HepG2 (cell line): ENCODE results near the gene ZBED5. TPM values are rescaled to one million over a fixed set of nuclear protein-coding genes. Genes with fewer than 3 reads are reported as not detected.

Experiments used
- ATAC-seq: fragments of 200-7000 bp; cut with Tn5 transposase; 3 replicates; pipeline ENCODE4 v1.9.1; 2020; ENCODE audit warnings: mild to moderate bottlenecking, moderate library complexity
- BruUV-seq: library from RNA; stranded (reverse); fragments of 400-500 nt; replicated peaks from 2 replicates; lab custom pipeline; 2021; lab: Mats Ljungman, UMichigan
- CTCF ChIA-PET: fragments of 300-600 bp; formaldehyde crosslinking; extraction: SDS; loops from one replicate; lab custom pipeline; 2021; ENCODE audit warnings: low total read pairs, inconsistent platforms, low intra/inter-chr PET ratio; lab: Yijun Ruan, JAX
- POLR2A ChIA-PET: fragments of 350-600 bp; sonication (Branson Sonifier 250); formaldehyde crosslinking; loops from one replicate; lab custom pipeline; 2020; ENCODE audit warnings: antibody characterized with exemption, inconsistent platforms; lab: Yijun Ruan, JAX
- DNase-seq: peaks from one replicate; pipeline ENCODE4 v3.0.0-alpha.2; 2015; ENCODE audit warnings: low spot score
- FAIRE-seq: peaks from 3 replicates; lab custom pipeline; 2011; peaks lifted over from hg19 to GRCh38; lab: Jason Lieb, UNC
- H2AFZ ChIP-seq: one replicate; pipeline ENCODE4 v1.6.1; 2011; ENCODE audit warnings: low read length, inconsistent platforms
- H3K27ac ChIP-seq: fragments of 300-600 bp; 3 replicates; pipeline ENCODE4 v1.8.0; 2011; ENCODE audit warnings: mixed run types, mild to moderate bottlenecking, mixed read lengths, low read length, inconsistent platforms; ENCODE audit not compliant: insufficient read depth; ENCODE audit errors: extremely low read length
- H3K27me3 ChIP-seq, 2 experiments: fragments of 200-600 bp in 1 of 2; 2 replicates in 1 of 2; 3 replicates in 1 of 2; pipeline versions ENCODE4 v1.6.0 to v1.8.0; 2011; ENCODE audit warnings: low read length in 2 of 2, mild to moderate bottlenecking in 2 of 2, moderate library complexity in 2 of 2, inconsistent platforms in 1 of 2; ENCODE audit not compliant: insufficient read depth in 2 of 2, control insufficient read depth in 1 of 2
- H3K36me3 ChIP-seq, 2 experiments: fragments of 200-600 bp in 1 of 2; replicated peaks in 1 of 2; 2 replicates in 1 of 2; 3 replicates in 1 of 2; pipeline versions ENCODE4 v1.5.1 to v1.8.0; 2011; ENCODE audit warnings: low read length in 2 of 2, inconsistent platforms in 1 of 2; ENCODE audit not compliant: insufficient read depth in 2 of 2, control insufficient read depth in 1 of 2
- H3K4me1 ChIP-seq: 2 replicates; pipeline ENCODE4 v1.5.1; 2012; ENCODE audit warnings: low read length, inconsistent platforms; ENCODE audit not compliant: insufficient read depth
- H3K4me2 ChIP-seq: 2 replicates; pipeline ENCODE4 v1.6.0; 2011; ENCODE audit warnings: low read depth, low read length, inconsistent platforms
- H3K4me3 ChIP-seq, 3 experiments: fragments of 200-600 bp in 1 of 3; sonication (generic), shearing (Covaris generic) in 1 of 3; replicated peaks in 1 of 3; 2 replicates each; pipeline ENCODE4 v1.5.1; 2011 to 2016; ENCODE audit warnings: low read length in 3 of 3, inconsistent platforms in 2 of 3, low read depth in 2 of 3, mild to moderate bottlenecking in 2 of 3, control low read depth in 1 of 3, mixed read lengths in 1 of 3; ENCODE audit not compliant: insufficient read depth in 1 of 3
- H3K79me2 ChIP-seq: one replicate; pipeline ENCODE4 v1.6.1; 2011; ENCODE audit warnings: low read length, inconsistent platforms; ENCODE audit not compliant: insufficient read depth
- H3K9ac ChIP-seq: 2 replicates; pipeline ENCODE4 v1.6.0; 2011; ENCODE audit warnings: mild to moderate bottlenecking, low read depth, low read length, inconsistent platforms; ENCODE audit not compliant: insufficient read depth
- H3K9me3 ChIP-seq: 2 replicates; pipeline ENCODE4 v1.5.1; 2012; ENCODE audit warnings: mild to moderate bottlenecking, low read length
- H4K20me1 ChIP-seq: 2 replicates; pipeline ENCODE4 v1.6.0; 2011; ENCODE audit warnings: inconsistent platforms, mild to moderate bottlenecking, low read length, moderate library complexity; ENCODE audit not compliant: insufficient read depth
- ARNTL ChIP-seq: sonication (generic); formaldehyde crosslinking; IDR thresholded peaks from 2 replicates; pipeline ENCODE4 v1.4.0; 2020; ENCODE audit warnings: mild to moderate bottlenecking, missing genetic modification reagents
- CEBPB ChIP-seq: IDR thresholded peaks from 2 replicates; pipeline ENCODE4 v1.6.1; 2011; ENCODE audit warnings: low read depth, low read length, improper control_type of control experiment, borderline replicate concordance
- CENPT ChIP-seq: sonication (generic); formaldehyde crosslinking; IDR thresholded peaks from 2 replicates; pipeline ENCODE4 v1.8.0; 2022; ENCODE audit warnings: low read depth, mild to moderate bottlenecking, moderate library complexity, missing genetic modification reagents
- NFATC3 ChIP-seq: sonication (generic); formaldehyde crosslinking; IDR thresholded peaks from 2 replicates; pipeline ENCODE4 v1.5.1; 2020; ENCODE audit warnings: mild to moderate bottlenecking, missing genetic modification reagents
- PRPF4 ChIP-seq: fragments of 200-400 bp; formaldehyde crosslinking; IDR thresholded peaks from 2 replicates; pipeline ENCODE4 v1.6.1; 2016; ENCODE audit warnings: low read length, low read depth; ENCODE audit not compliant: poor library complexity, severe bottlenecking
- RARG ChIP-seq: sonication (generic); formaldehyde crosslinking; IDR thresholded peaks from 2 replicates; pipeline ENCODE4 v1.4.0; 2020; ENCODE audit warnings: low read depth, mild to moderate bottlenecking, missing genetic modification reagents
- TSC22D2 ChIP-seq: sonication (generic); formaldehyde crosslinking; IDR thresholded peaks from 2 replicates; pipeline ENCODE4 v1.5.1; 2020; ENCODE audit warnings: missing genetic modification reagents, mild to moderate bottlenecking, borderline replicate concordance
- ZFY ChIP-seq: sonication (generic); formaldehyde crosslinking; IDR thresholded peaks from 2 replicates; pipeline ENCODE4 v1.4.0; 2020; ENCODE audit warnings: missing genetic modification reagents
- ZNF292 ChIP-seq: sonication (generic); formaldehyde crosslinking; IDR thresholded peaks from 2 replicates; pipeline ENCODE4 v1.8.1; 2022; ENCODE audit warnings: mild to moderate bottlenecking, low read depth, missing genetic modification reagents, borderline replicate concordance
- ZNF326 ChIP-seq: sonication (generic); formaldehyde crosslinking; IDR thresholded peaks from 2 replicates; pipeline ENCODE4 v1.4.0; 2020; ENCODE audit warnings: missing genetic modification reagents, borderline replicate concordance
- ZNF570 ChIP-seq: sonication (generic); formaldehyde crosslinking; IDR thresholded peaks from 2 replicates; pipeline ENCODE4 v1.4.0; 2020; ENCODE audit warnings: mild to moderate bottlenecking, missing genetic modification reagents, borderline replicate concordance
- ZNF678 ChIP-seq: sonication (generic); formaldehyde crosslinking; IDR thresholded peaks from 2 replicates; pipeline ENCODE4 v1.4.0; 2020; ENCODE audit warnings: mild to moderate bottlenecking, missing genetic modification reagents
- WGBS: methylation state at CpG from one replicate; pipeline ENCODE4 v1.1.6; 2017; ENCODE audit warnings: low lambda C conversion rate; 5-methylcytosine and 5-hydroxymethylcytosine counted together
- in situ Hi-C: cut with HindIII; loops from 2 replicates; pipeline ENCODE4 v1.10.0; 2017; ENCODE audit warnings: low pct_unique_long_range_greater_than_20kb; ENCODE audit not compliant: extremely low pct_ligation_motif_present
- intact Hi-C: fragments of 100-400 bp; cut with micrococcal nuclease; formaldehyde crosslinking; loops from one replicate; pipeline ENCODE4 v1.10.0; 2022; ENCODE audit not compliant: unreplicated experiment
- polyA plus RNA-seq, 8 experiments: library from polyadenylated mRNA; depleted of rRNA in 3 of 8; stranded (reverse) in 7 of 8; unstranded in 1 of 8; fragments of >200 nt; fragmentation: Illumina TruSeq in 4 of 8; extraction: Trizol in 4 of 8; gene quantifications; 2 replicates each; pipeline versions ENCODE4 v1.2.1 to v1.2.3, GENCODE V29; 2011 to 2016; ENCODE audit warnings: low read depth in 4 of 8, missing spikeins in 1 of 8, mixed read lengths in 1 of 8; ENCODE audit not compliant: insufficient read depth in 1 of 8
- total RNA-seq, 5 experiments: library from RNA; depleted of rRNA; stranded (reverse); fragments of >200 nt; fragmentation: Illumina TruSeq; extraction: Trizol; gene quantifications; 2 replicates each; pipeline ENCODE4 v1.2.3, GENCODE V29; 2016; ENCODE audit warnings: low read depth in 1 of 5
- TF ChIP-seq, protein P1 (sequence below): sonication (generic); formaldehyde crosslinking; IDR thresholded peaks from 2 replicates; pipeline ENCODE4 v1.8.0; 2022; ENCODE audit warnings: mild to moderate bottlenecking, missing genetic modification reagents, moderate library complexity
- TF ChIP-seq, protein P2 (sequence below): sonication (generic); formaldehyde crosslinking; IDR thresholded peaks from 2 replicates; pipeline ENCODE4 v1.4.0; 2020; ENCODE audit warnings: missing genetic modification reagents
- TF ChIP-seq, protein P3 (sequence below): sonication (generic); formaldehyde crosslinking; IDR thresholded peaks from 2 replicates; pipeline ENCODE4 v1.5.0; 2020; ENCODE audit warnings: missing genetic modification reagents, mild to moderate bottlenecking, borderline replicate concordance
- TF ChIP-seq, protein P4 (sequence below): sonication (generic); formaldehyde crosslinking; IDR thresholded peaks from 2 replicates; pipeline ENCODE4; 2020; ENCODE audit warnings: missing genetic modification reagents, mild to moderate bottlenecking, borderline replicate concordance
- TF ChIP-seq, protein P5 (sequence below): sonication (generic); formaldehyde crosslinking; IDR thresholded peaks from 2 replicates; pipeline ENCODE4 v1.8.0; 2022; ENCODE audit warnings: low read depth, missing genetic modification reagents
- TF ChIP-seq, protein P6 (sequence below): IDR thresholded peaks from 2 replicates; pipeline ENCODE4 v1.6.1; 2016; ENCODE audit warnings: missing genetic modification reagents, missing compliant biosample characterization

The ZBED5 gene
- total and polyA plus RNA-seq, 2 of the 13 experiments (the other 11 are each of a cell fraction or from before 2014, with no cell fraction given), result 18.2 to 38.6 TPM

DNA sequence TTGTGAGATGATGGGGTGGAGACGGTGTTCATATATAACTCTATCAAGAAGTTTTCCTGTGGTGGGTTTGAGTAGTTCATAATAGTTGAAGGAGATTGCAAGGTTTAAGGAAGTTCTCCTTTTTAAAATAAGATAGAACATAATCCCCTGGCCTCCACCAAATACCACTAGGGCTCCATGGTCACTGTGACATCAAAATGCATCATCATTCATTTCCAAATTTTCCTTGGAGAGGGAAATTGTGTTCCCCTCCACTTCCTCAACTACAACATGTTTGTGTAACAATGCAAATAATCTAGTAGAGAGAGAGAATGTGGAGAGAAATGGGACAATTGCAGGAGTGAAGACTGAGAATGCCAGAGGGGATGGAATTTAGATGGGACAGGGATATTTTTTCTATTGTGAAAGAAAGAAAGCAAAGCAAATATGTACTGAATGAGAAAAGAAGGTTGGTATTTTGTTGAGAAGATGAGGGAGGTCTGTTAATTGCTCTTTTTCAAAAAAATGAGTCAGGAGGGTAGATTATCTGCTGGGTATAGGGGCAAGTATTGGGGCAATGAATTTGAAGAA, 33.4 kb upstream of the ZBED5 start:
- ChIA-PET POLR2A (no interaction called here), CTCF (no interaction called here)
- in situ Hi-C loops (no loop called here), intact Hi-C loops (no loop called here)
- BruUV-seq, result no TSS peak
- DNase-seq (no peak), ATAC-seq (no peak), FAIRE-seq (no peak)
- Histone ChIP-seq H3K27me3 (no peaks in the 10 kb centered on the region), H3K9me3 (no peaks in the 10 kb centered on the region), H3K4me3 (no peak overlapping the region), H3K36me3 (no peaks in the 10 kb centered on the region), H3K27ac (no peak overlapping the region), H3K79me2 (no peaks in the 10 kb centered on the region), H3K9ac (no peak overlapping the region), H3K4me2 (no peak overlapping the region), H4K20me1 (no peaks in the 10 kb centered on the region), H3K4me1 (no peaks in the 10 kb centered on the region), H2AFZ (no peak overlapping the region)
- WGBS, result 79% methylated on average over 1 of the region's 1 CpG
- TF ChIP-seq ZNF326 (CRISPR knock-in tag) (no peak), ZNF678 (no peak), CEBPB (no peak), NFATC3 (CRISPR knock-in tag) (no peak), ZNF570 (no peak), TSC22D2 (CRISPR knock-in tag) (no peak), CENPT (no peak), ZNF292 (CRISPR knock-in tag) (no peak), PRPF4 (no peak), ZFY (CRISPR knock-in tag) (no peak), RARG (CRISPR knock-in tag) (no peak), ARNTL (CRISPR knock-in tag) (no peak)
- TF ChIP-seq, protein P1, sequence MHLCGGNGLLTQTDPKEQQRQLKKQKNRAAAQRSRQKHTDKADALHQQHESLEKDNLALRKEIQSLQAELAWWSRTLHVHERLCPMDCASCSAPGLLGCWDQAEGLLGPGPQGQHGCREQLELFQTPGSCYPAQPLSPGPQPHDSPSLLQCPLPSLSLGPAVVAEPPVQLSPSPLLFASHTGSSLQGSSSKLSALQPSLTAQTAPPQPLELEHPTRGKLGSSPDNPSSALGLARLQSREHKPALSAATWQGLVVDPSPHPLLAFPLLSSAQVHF (CRISPR knock-in tag), result no peak
- TF ChIP-seq, protein P2, sequence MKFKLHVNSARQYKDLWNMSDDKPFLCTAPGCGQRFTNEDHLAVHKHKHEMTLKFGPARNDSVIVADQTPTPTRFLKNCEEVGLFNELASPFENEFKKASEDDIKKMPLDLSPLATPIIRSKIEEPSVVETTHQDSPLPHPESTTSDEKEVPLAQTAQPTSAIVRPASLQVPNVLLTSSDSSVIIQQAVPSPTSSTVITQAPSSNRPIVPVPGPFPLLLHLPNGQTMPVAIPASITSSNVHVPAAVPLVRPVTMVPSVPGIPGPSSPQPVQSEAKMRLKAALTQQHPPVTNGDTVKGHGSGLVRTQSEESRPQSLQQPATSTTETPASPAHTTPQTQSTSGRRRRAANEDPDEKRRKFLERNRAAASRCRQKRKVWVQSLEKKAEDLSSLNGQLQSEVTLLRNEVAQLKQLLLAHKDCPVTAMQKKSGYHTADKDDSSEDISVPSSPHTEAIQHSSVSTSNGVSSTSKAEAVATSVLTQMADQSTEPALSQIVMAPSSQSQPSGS (CRISPR knock-in tag), result no peak
- TF ChIP-seq, protein P3, sequence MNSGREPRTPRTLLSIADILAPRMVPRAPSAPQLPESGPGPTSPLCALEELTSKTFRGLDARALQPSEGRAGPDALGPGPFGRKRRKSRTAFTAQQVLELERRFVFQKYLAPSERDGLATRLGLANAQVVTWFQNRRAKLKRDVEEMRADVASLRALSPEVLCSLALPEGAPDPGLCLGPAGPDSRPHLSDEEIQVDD (CRISPR knock-in tag), result no peak
- TF ChIP-seq, protein P4, sequence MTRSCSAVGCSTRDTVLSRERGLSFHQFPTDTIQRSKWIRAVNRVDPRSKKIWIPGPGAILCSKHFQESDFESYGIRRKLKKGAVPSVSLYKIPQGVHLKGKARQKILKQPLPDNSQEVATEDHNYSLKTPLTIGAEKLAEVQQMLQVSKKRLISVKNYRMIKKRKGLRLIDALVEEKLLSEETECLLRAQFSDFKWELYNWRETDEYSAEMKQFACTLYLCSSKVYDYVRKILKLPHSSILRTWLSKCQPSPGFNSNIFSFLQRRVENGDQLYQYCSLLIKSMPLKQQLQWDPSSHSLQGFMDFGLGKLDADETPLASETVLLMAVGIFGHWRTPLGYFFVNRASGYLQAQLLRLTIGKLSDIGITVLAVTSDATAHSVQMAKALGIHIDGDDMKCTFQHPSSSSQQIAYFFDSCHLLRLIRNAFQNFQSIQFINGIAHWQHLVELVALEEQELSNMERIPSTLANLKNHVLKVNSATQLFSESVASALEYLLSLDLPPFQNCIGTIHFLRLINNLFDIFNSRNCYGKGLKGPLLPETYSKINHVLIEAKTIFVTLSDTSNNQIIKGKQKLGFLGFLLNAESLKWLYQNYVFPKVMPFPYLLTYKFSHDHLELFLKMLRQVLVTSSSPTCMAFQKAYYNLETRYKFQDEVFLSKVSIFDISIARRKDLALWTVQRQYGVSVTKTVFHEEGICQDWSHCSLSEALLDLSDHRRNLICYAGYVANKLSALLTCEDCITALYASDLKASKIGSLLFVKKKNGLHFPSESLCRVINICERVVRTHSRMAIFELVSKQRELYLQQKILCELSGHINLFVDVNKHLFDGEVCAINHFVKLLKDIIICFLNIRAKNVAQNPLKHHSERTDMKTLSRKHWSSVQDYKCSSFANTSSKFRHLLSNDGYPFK (CRISPR knock-in tag), result no peak
- TF ChIP-seq, protein P5, sequence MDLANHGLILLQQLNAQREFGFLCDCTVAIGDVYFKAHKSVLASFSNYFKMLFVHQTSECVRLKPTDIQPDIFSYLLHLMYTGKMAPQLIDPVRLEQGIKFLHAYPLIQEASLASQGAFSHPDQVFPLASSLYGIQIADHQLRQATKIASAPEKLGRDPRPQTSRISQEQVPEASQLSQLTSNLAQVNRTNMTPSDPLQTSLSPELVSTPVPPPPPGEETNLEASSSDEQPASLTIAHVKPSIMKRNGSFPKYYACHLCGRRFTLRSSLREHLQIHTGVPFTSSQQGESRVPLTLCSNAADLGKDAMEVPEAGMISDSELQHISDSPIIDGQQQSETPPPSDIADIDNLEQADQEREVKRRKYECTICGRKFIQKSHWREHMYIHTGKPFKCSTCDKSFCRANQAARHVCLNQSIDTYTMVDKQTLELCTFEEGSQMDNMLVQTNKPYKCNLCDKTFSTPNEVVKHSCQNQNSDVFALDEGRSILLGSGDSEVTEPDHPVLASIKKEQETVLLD, result no peak
- TF ChIP-seq, protein P6, sequence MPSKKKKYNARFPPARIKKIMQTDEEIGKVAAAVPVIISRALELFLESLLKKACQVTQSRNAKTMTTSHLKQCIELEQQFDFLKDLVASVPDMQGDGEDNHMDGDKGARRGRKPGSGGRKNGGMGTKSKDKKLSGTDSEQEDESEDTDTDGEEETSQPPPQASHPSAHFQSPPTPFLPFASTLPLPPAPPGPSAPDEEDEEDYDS (CRISPR knock-in tag), result no peak
